HepG2 (cell line): Measurements from ENCODE around the gene NDUFB7. TPM values are rescaled to one million over a fixed set of nuclear protein-coding genes. Genes with fewer than 3 reads are reported as not detected.
"Not testable (repeated sequence)": the region's sequence is repeated elsewhere in the genome, so short reads cannot be mapped to it uniquely, and the experiment has no call there.

Experiments
- BORCS8-MEF2B ChIP-seq: sonication (generic); formaldehyde crosslinking; IDR thresholded peaks from 2 replicates; pipeline ENCODE4 v1.8.0; 2022; ENCODE audit warnings: mild to moderate bottlenecking, missing genetic modification reagents
- ELF3 ChIP-seq: IDR thresholded peaks from 2 replicates; pipeline ENCODE4 v1.6.1; 2016; ENCODE audit warnings: missing genetic modification reagents, missing compliant biosample characterization
- ETV5 ChIP-seq: IDR thresholded peaks from 2 replicates; pipeline ENCODE4 v1.6.1; 2018; ENCODE audit warnings: missing biosample characterization, missing genetic modification reagents, inconsistent platforms, borderline replicate concordance
- FOSL2 ChIP-seq: sonication (generic); formaldehyde crosslinking; IDR thresholded peaks from 2 replicates; pipeline ENCODE4 v1.4.0; 2020; ENCODE audit warnings: missing genetic modification reagents
- FOXA3 ChIP-seq: IDR thresholded peaks from 2 replicates; pipeline ENCODE4 v1.6.1; 2016; ENCODE audit warnings: missing genetic modification reagents, missing compliant biosample characterization
- GABPA ChIP-seq, 2 experiments: IDR thresholded peaks; 2 replicates each; pipeline ENCODE4 v1.6.1; 2011 to 2016; ENCODE audit warnings: low read depth in 2 of 2, low read length in 1 of 2, missing biosample characterization in 1 of 2, missing genetic modification characterization in 1 of 2
- GATAD2A ChIP-seq: IDR thresholded peaks from 2 replicates; pipeline ENCODE4 v1.6.1; 2016
- GMEB1 ChIP-seq: sonication (generic); formaldehyde crosslinking; IDR thresholded peaks from 2 replicates; pipeline ENCODE4 v1.5.1; 2020; ENCODE audit warnings: missing genetic modification reagents, mild to moderate bottlenecking, borderline replicate concordance
- HBP1 ChIP-seq: IDR thresholded peaks from 2 replicates; pipeline ENCODE4 v1.6.1; 2016; ENCODE audit warnings: low read depth, control low read depth
- HDAC1 ChIP-seq: sonication (generic); formaldehyde crosslinking; IDR thresholded peaks from 2 replicates; pipeline ENCODE4 v1.5.1; 2020; ENCODE audit warnings: mild to moderate bottlenecking, missing genetic modification reagents
- MAFK ChIP-seq, 2 experiments: IDR thresholded peaks in 1 of 2; conservative IDR thresholded peaks in 1 of 2; 2 replicates each; pipeline ENCODE4 v1.6.1; 2011; ENCODE audit warnings: improper control_type of control experiment in 2 of 2, low read length in 2 of 2
- MED1 ChIP-seq: sonication (generic); formaldehyde crosslinking; IDR thresholded peaks from 2 replicates; pipeline ENCODE4 v1.4.0; 2020; ENCODE audit warnings: missing genetic modification reagents
- MXD4 ChIP-seq: IDR thresholded peaks from 2 replicates; pipeline ENCODE4 v1.6.1; 2016; ENCODE audit warnings: mild to moderate bottlenecking, missing biosample characterization, missing genetic modification reagents
- PITX1 ChIP-seq: sonication (generic); formaldehyde crosslinking; IDR thresholded peaks from 2 replicates; pipeline ENCODE4 v1.5.1; 2020; ENCODE audit warnings: mild to moderate bottlenecking, missing genetic modification reagents
- RCOR2 ChIP-seq: IDR thresholded peaks from 2 replicates; pipeline ENCODE4 v1.6.1; 2016; ENCODE audit warnings: missing biosample characterization, missing genetic modification reagents
- RXRB ChIP-seq: IDR thresholded peaks from 2 replicates; pipeline ENCODE4 v1.6.1; 2016; ENCODE audit warnings: borderline replicate concordance, missing genetic modification reagents, missing compliant biosample characterization
- SMAD3 ChIP-seq: sonication (generic); formaldehyde crosslinking; IDR thresholded peaks from 2 replicates; pipeline ENCODE4 v1.4.0; 2020; ENCODE audit warnings: missing genetic modification reagents
- SP1 ChIP-seq, 2 experiments: fragments of 450-650 bp in 1 of 2; sonication (generic) in 1 of 2; formaldehyde crosslinking in 1 of 2; IDR thresholded peaks; 2 replicates each; pipeline versions ENCODE4 v1.4.0 to v1.6.1; 2016 to 2020; ENCODE audit warnings: missing genetic modification reagents in 1 of 2
- XRCC5 ChIP-seq: fragments of 200-400 bp; formaldehyde crosslinking; optimal IDR thresholded peaks from 2 replicates; pipeline ENCODE3; 2017; ENCODE audit warnings: mild to moderate bottlenecking, low read length
- ZGPAT ChIP-seq: IDR thresholded peaks from 2 replicates; pipeline ENCODE4 v1.6.1; 2016; ENCODE audit warnings: mild to moderate bottlenecking
- ZMYM3 ChIP-seq: sonication (generic); formaldehyde crosslinking; IDR thresholded peaks from 2 replicates; pipeline ENCODE4 v1.5.1; 2020; ENCODE audit warnings: mild to moderate bottlenecking, missing genetic modification reagents
- polyA plus RNA-seq, 8 experiments: library from polyadenylated mRNA; depleted of rRNA in 3 of 8; stranded (reverse) in 7 of 8; unstranded in 1 of 8; fragments of >200 nt; fragmentation: Illumina TruSeq in 4 of 8; extraction: Trizol in 4 of 8; gene quantifications; 2 replicates each; pipeline versions ENCODE4 v1.2.1 to v1.2.3, GENCODE V29; 2011 to 2016; ENCODE audit warnings: low read depth in 4 of 8, missing spikeins in 1 of 8, mixed read lengths in 1 of 8; ENCODE audit not compliant: insufficient read depth in 1 of 8
- total RNA-seq, 5 experiments: library from RNA; depleted of rRNA; stranded (reverse); fragments of >200 nt; fragmentation: Illumina TruSeq; extraction: Trizol; gene quantifications; 2 replicates each; pipeline ENCODE4 v1.2.3, GENCODE V29; 2016; ENCODE audit warnings: low read depth in 1 of 5
- TF ChIP-seq, protein P1 (sequence below): IDR thresholded peaks from 2 replicates; pipeline ENCODE4 v1.6.1; 2012; ENCODE audit warnings: inconsistent platforms
- TF ChIP-seq, protein P2 (sequence below): sonication (generic); formaldehyde crosslinking; IDR thresholded peaks from 2 replicates; pipeline ENCODE4 v1.4.0; 2020; ENCODE audit warnings: mild to moderate bottlenecking, missing genetic modification reagents

Gene NDUFB7
- total and polyA plus RNA-seq, 2 of the 13 experiments (the other 11 are each of a cell fraction or from before 2014, with no cell fraction given) = 156 to 198 TPM

DNA sequence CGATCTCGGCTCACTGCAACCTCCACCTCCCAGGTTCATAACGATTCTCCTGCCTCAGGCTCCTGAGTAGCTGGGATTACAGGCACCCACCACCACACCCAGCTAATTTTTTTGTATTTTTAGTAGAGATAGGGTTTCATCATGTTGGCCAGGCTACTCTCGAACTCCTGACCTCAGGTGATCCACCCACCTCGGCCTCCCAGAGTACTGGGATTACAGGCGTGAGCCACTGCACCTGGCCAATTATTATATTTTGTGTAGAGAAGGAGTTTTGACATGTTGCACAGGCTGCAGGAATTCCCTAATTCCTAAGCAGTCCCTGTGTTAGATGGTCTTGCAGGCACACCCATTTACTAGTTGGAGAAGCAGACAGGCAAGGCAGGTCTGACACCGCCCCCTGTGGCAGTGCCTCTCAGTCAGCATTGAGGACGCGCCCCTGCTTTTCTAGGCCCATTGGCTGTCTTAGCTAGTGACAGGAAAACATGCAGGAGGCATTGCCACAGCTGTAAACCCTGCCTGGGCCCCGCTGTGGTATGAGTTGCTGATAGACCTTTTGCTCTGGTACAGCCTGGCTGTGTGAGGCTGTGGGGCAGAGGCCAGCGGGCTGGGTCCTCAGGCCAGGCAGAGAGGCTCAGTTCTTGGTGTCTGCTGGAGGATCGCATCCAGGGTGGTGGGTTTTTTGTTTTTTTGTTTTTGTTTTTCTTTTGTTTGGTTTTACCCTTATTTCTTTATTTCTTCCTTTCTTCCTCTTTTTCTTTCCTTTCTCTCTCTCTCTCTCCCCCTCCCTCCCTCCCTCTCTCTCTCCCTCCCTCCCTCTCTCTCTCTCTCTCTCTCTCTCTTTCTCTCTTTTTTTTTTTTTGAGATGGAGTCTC is 20.5 kb downstream of the NDUFB7 start (continued):
- TF ChIP-seq HBP1 (CRISPR knock-in tag) (peak; percentile 91), GMEB1 (peak; percentile 29; the same call in 1 of the 2 replicates), PITX1 (CRISPR knock-in tag) (0 out of 2 replicates have a peak, but pooled peaks have one; percentile 18), GABPA (CRISPR knock-in tag; IDR thresholded peaks at IDR 0.05; ENCODE audit: low read depth) (peak; percentile 9; the same call in 1 of the 2 replicates), ZMYM3 (CRISPR knock-in tag) (peak; percentile 88), ELF3 (peak; percentile 71; the same call in 1 of the 2 replicates), FOSL2 (CRISPR knock-in tag) (peak; percentile 38), GATAD2A (CRISPR knock-in tag) (peak; percentile 47), SP1 (CRISPR knock-in tag; IDR thresholded peaks at IDR 0.05) (peak; percentile 37; the same call in 1 of the 2 replicates), ETV5 (peak; percentile 45; the same call in 1 of the 2 replicates), ZGPAT (peak; percentile 40; the same call in 1 of the 2 replicates), RXRB (peak; percentile 54; the same call in 1 of the 2 replicates), FOXA3 (peak; percentile 69), XRCC5 (peak; percentile 78), MXD4 (CRISPR knock-in tag) (peak; percentile 90), RCOR2 (CRISPR knock-in tag) (peak; percentile 40; the same call in 1 of the 2 replicates), MAFK (conservative IDR thresholded peaks at IDR 0.05 in 1 of 2, IDR thresholded peaks at IDR 0.05 in 1 of 2; ENCODE audit: low read length in 2 of 2) (0 out of 4 replicates have a peak, but pooled peaks of 1 of the 2 experiments have one; percentile 11), HDAC1 (CRISPR knock-in tag) (peak; percentile 71), BORCS8-MEF2B (CRISPR knock-in tag) (0 out of 2 replicates have a peak, but pooled peaks have one; percentile 49), SMAD3 (0 out of 2 replicates have a peak, but pooled peaks have one; percentile 34), MED1 (CRISPR knock-in tag) (peak; percentile 71)
- not testable (repeated sequence) for TF ChIP-seq GABPA (IDR thresholded peaks at IDR 0.05; ENCODE audit: low read depth, low read length); SP1 (IDR thresholded peaks at IDR 0.05)
- TF ChIP-seq, protein P1, sequence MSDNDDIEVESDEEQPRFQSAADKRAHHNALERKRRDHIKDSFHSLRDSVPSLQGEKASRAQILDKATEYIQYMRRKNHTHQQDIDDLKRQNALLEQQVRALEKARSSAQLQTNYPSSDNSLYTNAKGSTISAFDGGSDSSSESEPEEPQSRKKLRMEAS = peak; percentile 82
- TF ChIP-seq, protein P2, sequence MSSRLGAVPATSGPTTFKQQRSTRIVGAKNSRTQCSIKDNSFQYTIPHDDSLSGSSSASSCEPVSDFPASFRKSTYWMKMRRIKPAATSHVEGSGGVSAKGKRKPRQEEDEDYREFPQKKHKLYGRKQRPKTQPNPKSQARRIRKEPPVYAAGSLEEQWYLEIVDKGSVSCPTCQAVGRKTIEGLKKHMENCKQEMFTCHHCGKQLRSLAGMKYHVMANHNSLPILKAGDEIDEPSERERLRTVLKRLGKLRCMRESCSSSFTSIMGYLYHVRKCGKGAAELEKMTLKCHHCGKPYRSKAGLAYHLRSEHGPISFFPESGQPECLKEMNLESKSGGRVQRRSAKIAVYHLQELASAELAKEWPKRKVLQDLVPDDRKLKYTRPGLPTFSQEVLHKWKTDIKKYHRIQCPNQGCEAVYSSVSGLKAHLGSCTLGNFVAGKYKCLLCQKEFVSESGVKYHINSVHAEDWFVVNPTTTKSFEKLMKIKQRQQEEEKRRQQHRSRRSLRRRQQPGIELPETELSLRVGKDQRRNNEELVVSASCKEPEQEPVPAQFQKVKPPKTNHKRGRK (CRISPR knock-in tag) = peak; percentile 70
